Measurements from ENCODE around the gene MOSPD2. TPM values are rescaled to one million over a fixed set of nuclear protein-coding genes. Genes with fewer than 3 reads are reported as not detected.

The MOSPD2 gene
- total RNA-seq, 1 donor from 2014 or later = 8.2 TPM

DNA sequence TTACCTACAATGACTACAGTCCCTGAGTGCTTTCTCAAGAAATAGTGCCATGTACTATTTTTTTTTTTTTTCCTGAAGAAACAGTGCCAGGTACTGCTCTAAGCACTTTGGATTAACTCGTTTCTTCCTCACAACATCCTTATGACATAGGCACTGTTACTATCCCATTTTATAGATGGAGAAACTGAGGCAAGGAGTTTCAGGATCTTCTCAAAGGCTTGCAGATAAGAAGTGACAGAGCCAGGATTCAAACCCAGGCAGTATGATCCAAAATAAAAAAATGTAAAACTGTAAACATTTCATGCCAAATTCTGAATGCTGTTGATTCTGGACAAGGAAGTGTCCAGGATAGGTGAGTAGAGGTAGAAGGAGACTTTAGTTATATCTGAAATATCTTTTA lies 1.5 kb upstream of the MOSPD2 start:
- TF ChIP-seq, protein P1, sequence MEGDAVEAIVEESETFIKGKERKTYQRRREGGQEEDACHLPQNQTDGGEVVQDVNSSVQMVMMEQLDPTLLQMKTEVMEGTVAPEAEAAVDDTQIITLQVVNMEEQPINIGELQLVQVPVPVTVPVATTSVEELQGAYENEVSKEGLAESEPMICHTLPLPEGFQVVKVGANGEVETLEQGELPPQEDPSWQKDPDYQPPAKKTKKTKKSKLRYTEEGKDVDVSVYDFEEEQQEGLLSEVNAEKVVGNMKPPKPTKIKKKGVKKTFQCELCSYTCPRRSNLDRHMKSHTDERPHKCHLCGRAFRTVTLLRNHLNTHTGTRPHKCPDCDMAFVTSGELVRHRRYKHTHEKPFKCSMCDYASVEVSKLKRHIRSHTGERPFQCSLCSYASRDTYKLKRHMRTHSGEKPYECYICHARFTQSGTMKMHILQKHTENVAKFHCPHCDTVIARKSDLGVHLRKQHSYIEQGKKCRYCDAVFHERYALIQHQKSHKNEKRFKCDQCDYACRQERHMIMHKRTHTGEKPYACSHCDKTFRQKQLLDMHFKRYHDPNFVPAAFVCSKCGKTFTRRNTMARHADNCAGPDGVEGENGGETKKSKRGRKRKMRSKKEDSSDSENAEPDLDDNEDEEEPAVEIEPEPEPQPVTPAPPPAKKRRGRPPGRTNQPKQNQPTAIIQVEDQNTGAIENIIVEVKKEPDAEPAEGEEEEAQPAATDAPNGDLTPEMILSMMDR (IDR thresholded peaks at IDR 0.05; ENCODE audit: insufficient read depth, low read length, severe bottlenecking) = no peak
- DNase-seq (ENCODE audit: low read depth) = no peak
- H3K4me3 ChIP-seq (ENCODE audit: low read depth, low read length) = no peak overlapping the region

DNA sequence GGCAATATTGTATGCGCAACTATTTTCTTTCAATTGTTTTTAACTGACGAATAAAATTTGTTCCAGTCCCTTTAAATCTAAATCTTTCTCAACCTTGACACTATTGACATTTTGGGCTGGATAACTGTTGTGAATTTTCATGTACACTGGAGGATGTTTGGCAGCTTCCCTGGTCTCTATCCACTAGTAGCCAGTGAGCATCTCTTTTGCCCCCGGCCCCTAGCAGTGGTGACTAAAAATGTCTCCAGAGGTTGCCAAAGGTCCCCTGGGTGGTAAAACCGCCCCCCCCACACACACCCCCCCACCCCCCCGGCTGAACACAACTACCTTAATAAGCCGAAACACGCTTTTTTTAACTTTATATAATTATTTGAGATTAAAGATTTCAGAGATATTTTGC lies 866 bp upstream of the MOSPD2 start:
- FAIRE-seq (no peak), DNase-seq (ENCODE audit: low read depth) (no peak)
- Histone ChIP-seq H3K36me3 (ENCODE audit: control insufficient read depth, insufficient read depth, low read length) (no peaks in the 10 kb centered on the region), H3K4me3 (ENCODE audit: low read depth, low read length) (peak overlapping the region; percentile 58), H3K27me3 (ENCODE audit: control insufficient read depth, insufficient read depth, low read length) (no peaks in the 10 kb centered on the region)
- TF ChIP-seq, protein P1 (IDR thresholded peaks at IDR 0.05; ENCODE audit: insufficient read depth, low read length, severe bottlenecking) = no peak

More for the DNA sequence above, 1.5 kb upstream of the MOSPD2 start:
- H3K27me3 ChIP-seq (ENCODE audit: control insufficient read depth, insufficient read depth, low read length) = no peaks in the 10 kb centered on the region
- no peak for FAIRE-seq
- no peaks in the 10 kb centered on the region for H3K36me3 ChIP-seq (ENCODE audit: control insufficient read depth, insufficient read depth, low read length)

DNA sequence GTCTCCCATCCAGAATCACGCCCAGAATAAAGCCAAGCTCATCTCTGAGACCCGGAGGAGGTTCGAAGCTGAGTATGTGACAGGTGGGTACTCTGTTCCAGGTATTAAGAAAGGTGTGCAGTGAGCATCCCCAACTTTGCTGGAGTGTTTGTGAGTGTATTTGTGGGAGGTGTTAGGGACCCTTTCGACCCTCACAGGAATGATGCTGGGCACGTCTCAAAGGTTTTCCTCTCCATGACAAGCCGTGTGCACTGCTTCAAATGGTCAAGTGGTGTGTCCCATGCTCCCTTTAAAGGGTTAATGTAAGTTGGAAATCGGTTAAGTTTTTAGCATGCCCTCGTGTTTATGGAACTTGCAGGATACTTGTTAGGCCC lies 442 bp downstream of the MOSPD2 start:
- FAIRE-seq (no peak), DNase-seq (ENCODE audit: low read depth) (no peak)
- TF ChIP-seq, protein P1 (IDR thresholded peaks at IDR 0.05; ENCODE audit: insufficient read depth, low read length, severe bottlenecking) = no peak
- Histone ChIP-seq H3K27me3 (ENCODE audit: control insufficient read depth, insufficient read depth, low read length) (no peaks in the 10 kb centered on the region), H3K36me3 (ENCODE audit: control insufficient read depth, insufficient read depth, low read length) (no peaks in the 10 kb centered on the region), H3K4me3 (ENCODE audit: low read depth, low read length) (peak overlapping the region; percentile 78)

DNA sequence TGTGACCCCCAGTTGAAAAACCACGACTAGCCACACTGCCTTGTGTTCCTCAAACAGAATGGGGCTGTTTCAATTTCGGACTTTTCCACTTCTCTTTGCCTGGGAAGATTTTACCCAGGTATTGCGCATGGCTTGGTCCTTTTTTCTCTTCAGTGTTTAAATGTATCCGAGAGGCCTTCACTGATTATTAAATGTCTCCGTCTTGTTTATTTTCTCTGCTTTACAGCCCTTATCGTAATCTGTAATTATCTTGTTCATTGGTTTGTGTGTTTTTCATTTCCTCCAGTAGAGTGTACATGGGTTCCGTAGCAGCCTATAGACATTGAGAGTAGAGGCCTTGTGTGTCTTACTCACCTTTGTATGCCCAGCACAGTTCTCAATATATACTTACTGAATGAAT lies 2.4 kb downstream of the MOSPD2 start:
- H3K4me3 ChIP-seq (ENCODE audit: low read depth, low read length) = no peak overlapping the region
- H3K27me3 ChIP-seq (ENCODE audit: control insufficient read depth, insufficient read depth, low read length) = no peaks in the 10 kb centered on the region
- H3K36me3 ChIP-seq (ENCODE audit: control insufficient read depth, insufficient read depth, low read length) = no peaks in the 10 kb centered on the region
- FAIRE-seq = no peak
- DNase-seq (ENCODE audit: low read depth) = no peak
- TF ChIP-seq, protein P1 (IDR thresholded peaks at IDR 0.05; ENCODE audit: insufficient read depth, low read length, severe bottlenecking) = no peak

DNA sequence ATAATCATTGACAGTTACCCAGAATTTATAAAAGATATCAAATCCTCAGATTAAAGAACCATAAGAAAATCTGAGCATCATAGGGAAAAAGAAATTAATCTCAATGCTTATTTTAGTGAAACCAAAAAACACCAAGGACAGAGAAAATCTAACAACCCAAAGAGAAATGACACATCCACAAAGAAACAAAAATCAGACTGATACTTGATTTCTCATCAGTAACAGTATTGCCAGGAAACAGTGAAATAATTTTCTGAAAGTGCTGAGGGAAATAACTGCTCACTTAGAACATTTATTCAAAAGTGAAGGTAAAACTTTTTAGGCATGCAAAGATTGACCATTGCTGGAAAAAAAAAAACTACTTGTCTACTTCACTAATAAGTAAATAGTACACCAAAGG lies 10.6 kb downstream of the MOSPD2 start:
- no peak for DNase-seq (ENCODE audit: low read depth)
- Histone ChIP-seq H3K4me3 (ENCODE audit: low read depth, low read length) (no peak overlapping the region), H3K27me3 (ENCODE audit: control insufficient read depth, insufficient read depth, low read length) (no peaks in the 10 kb centered on the region), H3K36me3 (ENCODE audit: control insufficient read depth, insufficient read depth, low read length) (no peaks in the 10 kb centered on the region)
- TF ChIP-seq, protein P1 (IDR thresholded peaks at IDR 0.05; ENCODE audit: insufficient read depth, low read length, severe bottlenecking) = no peak
- FAIRE-seq = no peak

DNA sequence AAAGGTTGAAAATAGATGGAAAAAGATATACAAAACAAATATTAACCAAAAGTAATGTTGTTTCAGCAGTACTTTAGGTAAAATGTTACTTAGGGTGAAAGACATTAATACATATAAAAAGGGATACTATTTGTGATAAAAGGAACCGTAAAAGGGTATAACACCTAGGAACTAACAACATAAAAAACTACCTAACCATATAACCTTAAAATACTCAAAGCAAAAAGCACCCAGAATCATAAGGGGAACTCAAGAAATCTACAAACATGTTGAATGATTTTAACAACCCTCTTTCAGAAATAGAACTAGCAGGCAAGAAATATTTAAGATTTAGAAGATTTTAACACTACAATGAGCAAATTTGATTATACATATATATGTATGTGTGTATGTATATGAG lies 11.5 kb downstream of the MOSPD2 start:
- TF ChIP-seq, protein P1 (IDR thresholded peaks at IDR 0.05; ENCODE audit: insufficient read depth, low read length, severe bottlenecking) = no peak
- H3K4me3 ChIP-seq (ENCODE audit: low read depth, low read length) = no peak overlapping the region
- DNase-seq (ENCODE audit: low read depth) = no peak
- no peaks in the 10 kb centered on the region for H3K36me3 ChIP-seq (ENCODE audit: control insufficient read depth, insufficient read depth, low read length)
- H3K27me3 ChIP-seq (ENCODE audit: control insufficient read depth, insufficient read depth, low read length) = no peaks in the 10 kb centered on the region
- no peak for FAIRE-seq
